K562 (cell line): ENCODE results near the gene PIH1D1. TPM values are rescaled to one million over a fixed set of nuclear protein-coding genes. Genes with fewer than 3 reads are reported as not detected.
A peak's percentile ranks its signal among the peaks of the same experiment; 100 is the strongest.

Source experiments
- BACH1 ChIP-seq: fragments of 200-800 bp; sonication (Bioruptor generic); IDR thresholded peaks from 2 replicates; pipeline ENCODE4 v1.6.1; 2016; ENCODE audit warnings: missing genetic modification characterization, missing compliant biosample characterization
- DPF2 ChIP-seq: fragments of 450-650 bp; IDR thresholded peaks from 2 replicates; pipeline ENCODE4 v1.6.1; 2016
- MAFF ChIP-seq: IDR thresholded peaks from 2 replicates; pipeline ENCODE4 v1.6.1; 2012; ENCODE audit warnings: low read length, improper control_type of control experiment
- NCOA1 ChIP-seq: fragments of 450-650 bp; IDR thresholded peaks from 2 replicates; pipeline ENCODE4 v1.6.1; 2016; ENCODE audit warnings: low read depth
- NKRF ChIP-seq: fragments of 450-650 bp; IDR thresholded peaks from 2 replicates; pipeline ENCODE4 v1.6.1; 2016; ENCODE audit warnings: borderline replicate concordance
- PHB ChIP-seq: fragments of 250-450 bp; sonication (Bioruptor Pico); IDR thresholded peaks from 2 replicates; pipeline ENCODE4 v1.5.0; 2021
- ZBTB2 ChIP-seq: fragments of 450-650 bp; IDR thresholded peaks from 2 replicates; pipeline ENCODE4 v1.6.1; 2016; ENCODE audit warnings: antibody characterized with exemption
- ZNF316 ChIP-seq: fragments of 450-650 bp; IDR thresholded peaks from 2 replicates; pipeline ENCODE4 v1.6.1; 2016
- polyA plus RNA-seq, 8 experiments: library from polyadenylated mRNA; depleted of rRNA in 4 of 8; stranded (reverse) in 5 of 8; unstranded in 3 of 8; fragments of >200 nt; fragmentation: Nextera tagmentation in 2 of 8; fragmentation: Illumina TruSeq in 1 of 8; extraction: Ambion mirVana in 2 of 8; extraction: Trizol in 1 of 8; gene quantifications; 2 replicates each; pipeline versions ENCODE4 v1.2.1 to v1.2.3, GENCODE V29; 2011 to 2014; ENCODE audit warnings: inconsistent platforms in 1 of 8, missing spikeins in 1 of 8
- total RNA-seq, 7 experiments: library from RNA; depleted of rRNA in 6 of 7; stranded (reverse); fragments of >200 nt in 6 of 7; fragmentation: Illumina TruSeq in 2 of 7; extraction: Trizol in 2 of 7; gene quantifications; 2 replicates each; pipeline versions ENCODE4 v1.2.1 to v1.2.3, GENCODE V29; 2011 to 2021; ENCODE audit warnings: low replicate concordance in 1 of 7

Gene PIH1D1
- total and polyA plus RNA-seq, 9 of the 15 experiments (the other 6 are each of a cell fraction or from before 2014, with no cell fraction given) = 26.5 to 224 (median 137) TPM

- 0 out of 2 replicates have a peak, but pooled peaks have one; percentile 9 for TF ChIP-seq NKRF
- TF ChIP-seq PHB (CRISPR knock-in tag) = no peak
- TF ChIP-seq BACH1 (tag) = no peak
- 0 out of 2 replicates have a peak, but pooled peaks have one; percentile 4 for TF ChIP-seq ZBTB2
- TF ChIP-seq MAFF = no peak
- 0 out of 2 replicates have a peak, but pooled peaks have one; percentile 9 for TF ChIP-seq NCOA1
- 0 out of 2 replicates have a peak, but pooled peaks have one; percentile 44 for TF ChIP-seq DPF2
- no peak for TF ChIP-seq ZNF316
Observed at GRCh38 chr19:49423985-49424303, 27.7 kb downstream of the PIH1D1 start (continued).
